Measurements from ENCODE around the gene NCKAP5. TPM values are rescaled to one million over a fixed set of nuclear protein-coding genes. Genes with fewer than 3 reads are reported as not detected.

NCKAP5 gene
- total RNA-seq, 1 donor from 2014 or later, result not detected

GRCh38 chr2:133287709-133288108, 280.6 kb downstream of the NCKAP5 start:
- intact Hi-C loops (cut with micrococcal nuclease), result no loop called here

GRCh38 chr2:133286326-133286922, 281.8 kb downstream of the NCKAP5 start:
- intact Hi-C loops (cut with micrococcal nuclease), result no loop called here

GRCh38 chr2:133273031-133273430, 295.2 kb downstream of the NCKAP5 start:
- intact Hi-C loops (cut with micrococcal nuclease), result no loop called here

- intact Hi-C loops (cut with micrococcal nuclease), result no loop called here
Measured at GRCh38 chr2:133271105-133271504, 297.2 kb downstream of the NCKAP5 start.

GRCh38 chr2:133270550-133270949, 297.7 kb downstream of the NCKAP5 start:
- intact Hi-C loops (cut with micrococcal nuclease), result no loop called here

- intact Hi-C loops (cut with micrococcal nuclease), result no loop called here
Measured at GRCh38 chr2:133266926-133267590, 301.2 kb downstream of the NCKAP5 start.

GRCh38 chr2:133266041-133266925, 302.0 kb downstream of the NCKAP5 start:
- intact Hi-C loops (cut with micrococcal nuclease), result no loop called here

- intact Hi-C loops (cut with micrococcal nuclease), result no loop called here
Measured at GRCh38 chr2:133265432-133265949, 302.8 kb downstream of the NCKAP5 start.

- intact Hi-C loops (cut with micrococcal nuclease), result no loop called here
Measured at GRCh38 chr2:133264989-133265401, 303.3 kb downstream of the NCKAP5 start.

- intact Hi-C loops (cut with micrococcal nuclease), result no loop called here
Measured at GRCh38 chr2:133262893-133263292, 305.4 kb downstream of the NCKAP5 start.

- intact Hi-C loops (cut with micrococcal nuclease), result no loop called here
Measured at GRCh38 chr2:133255360-133255759, 312.9 kb downstream of the NCKAP5 start.

GRCh38 chr2:133253793-133254192, 314.5 kb downstream of the NCKAP5 start:
- intact Hi-C loops (cut with micrococcal nuclease), result no loop called here

GRCh38 chr2:133252780-133253355, 315.4 kb downstream of the NCKAP5 start:
- intact Hi-C loops (cut with micrococcal nuclease), result no loop called here

- intact Hi-C loops (cut with micrococcal nuclease), result no loop called here
Measured at GRCh38 chr2:133249362-133249761, 318.9 kb downstream of the NCKAP5 start.

GRCh38 chr2:133248264-133248663, 320.0 kb downstream of the NCKAP5 start:
- intact Hi-C loops (cut with micrococcal nuclease), result no loop called here

- intact Hi-C loops (cut with micrococcal nuclease), result no loop called here
Measured at GRCh38 chr2:133247631-133248030, 320.6 kb downstream of the NCKAP5 start.

- intact Hi-C loops (cut with micrococcal nuclease), result no loop called here
Measured at GRCh38 chr2:133241224-133241571, 327.1 kb downstream of the NCKAP5 start.

GRCh38 chr2:133240491-133241223, 327.6 kb downstream of the NCKAP5 start:
- intact Hi-C loops (cut with micrococcal nuclease), result no loop called here

- intact Hi-C loops (cut with micrococcal nuclease), result no loop called here
Measured at GRCh38 chr2:133235968-133236367, 332.3 kb downstream of the NCKAP5 start.

GRCh38 chr2:133232556-133232955, 335.7 kb downstream of the NCKAP5 start:
- intact Hi-C loops (cut with micrococcal nuclease), result no loop called here

- intact Hi-C loops (cut with micrococcal nuclease), result no loop called here
Measured at GRCh38 chr2:133231264-133231663, 337.0 kb downstream of the NCKAP5 start.

All from T-helper 1 cell treated with Interleukin-12 subunit alpha and Interleukin-12 subunit beta and Interleukin-4 antibody, amounts not matched to agents 30 ng/mL and 1 ng/mL, for 36 hours (primary cell).